ENCODE measurements around the gene TSPYL1. TPM values are rescaled to one million over a fixed set of nuclear protein-coding genes. Genes with fewer than 3 reads are reported as not detected.

TSPYL1 gene
- total and polyA plus RNA-seq, 8 donors, result 2.9 to 77.1 (median 28.2) TPM

GRCh38 chr6:116292553-116292952 lies 12.8 kb upstream of the TSPYL1 start:
- TF ChIP-seq POLR2AphosphoS5 (IDR thresholded peaks at IDR 0.05) (no peak), CTCF (IDR thresholded peaks at IDR 0.05) (no peak), EP300 (IDR thresholded peaks at IDR 0.05) (no peak), POLR2A (IDR thresholded peaks at IDR 0.05) (no peak)
- H3K36me3 ChIP-seq, result no peaks in the 10 kb centered on the region
- 80 to 95% (median 94%) methylated on average over 1 of the region's 1 CpG for WGBS, 5 donors
- no peaks in the 10 kb centered on the region for H3K4me1 ChIP-seq
- H3K27ac ChIP-seq, result no peak overlapping the region
- no peak for DNase-seq
- no peak overlapping the region for H3K4me3 ChIP-seq
- H3K27me3 ChIP-seq, result no peaks in the 10 kb centered on the region
- H3K9me3 ChIP-seq, result no peaks in the 10 kb centered on the region
- intact Hi-C loops (cut with DNase I; ENCODE audit: low total_unique reads), result no loop called here

- intact Hi-C loops (cut with DNase I; ENCODE audit: low total_unique reads), result no loop called here
- Histone ChIP-seq H3K9me3 (no peaks in the 10 kb centered on the region), H3K4me1 (no peaks in the 10 kb centered on the region)
Measured at GRCh38 chr6:116291701-116292396, 12.1 kb upstream of the TSPYL1 start.

GRCh38 chr6:116290799-116291198 lies 11.1 kb upstream of the TSPYL1 start:
- TF ChIP-seq CTCF (IDR thresholded peaks at IDR 0.05), result no peak
- no peak for TF ChIP-seq POLR2AphosphoS5 (IDR thresholded peaks at IDR 0.05)
- TF ChIP-seq EP300 (IDR thresholded peaks at IDR 0.05), result no peak
- TF ChIP-seq POLR2A (IDR thresholded peaks at IDR 0.05), result no peak
- H3K9me3 ChIP-seq, result no peaks in the 10 kb centered on the region
- H3K27ac ChIP-seq, result no peak overlapping the region
- no peaks in the 10 kb centered on the region for H3K27me3 ChIP-seq
- 72 to 92% (median 90%) methylated on average over 2 of the region's 2 CpGs for WGBS, 5 donors
- H3K4me3 ChIP-seq, result no peak overlapping the region
- H3K36me3 ChIP-seq, result no peaks in the 10 kb centered on the region
- H3K4me1 ChIP-seq, result no peaks in the 10 kb centered on the region
- intact Hi-C loops (cut with DNase I; ENCODE audit: low total_unique reads), result no loop called here
- no peak for DNase-seq

More at GRCh38 chr6:116291701-116292396, 12.1 kb upstream of the TSPYL1 start:
- Histone ChIP-seq H3K4me3 (no peak overlapping the region), H3K27me3 (no peaks in the 10 kb centered on the region), H3K36me3 (no peaks in the 10 kb centered on the region), H3K27ac (no peak overlapping the region)
- DNase-seq, result no peak
- TF ChIP-seq CTCF (IDR thresholded peaks at IDR 0.05) (no peak), EP300 (IDR thresholded peaks at IDR 0.05) (no peak), POLR2AphosphoS5 (IDR thresholded peaks at IDR 0.05) (no peak), POLR2A (IDR thresholded peaks at IDR 0.05) (no peak)
- WGBS, 5 donors, result 77 to 86% (median 81%) methylated on average over 4 of the region's 4 CpGs

- no peaks in the 10 kb centered on the region for H3K4me1 ChIP-seq
- H3K4me3 ChIP-seq, result no peak overlapping the region
- 84 to 90% (median 87%) methylated on average over 2 of the region's 2 CpGs for WGBS, 5 donors
- no peak overlapping the region for H3K27ac ChIP-seq
- no peak for TF ChIP-seq CTCF (IDR thresholded peaks at IDR 0.05)
- TF ChIP-seq POLR2A (IDR thresholded peaks at IDR 0.05), result no peak
- no peak for TF ChIP-seq POLR2AphosphoS5 (IDR thresholded peaks at IDR 0.05)
- TF ChIP-seq EP300 (IDR thresholded peaks at IDR 0.05), result no peak
- H3K36me3 ChIP-seq, result no peaks in the 10 kb centered on the region
- H3K27me3 ChIP-seq, result no peaks in the 10 kb centered on the region
- intact Hi-C loops (cut with DNase I; ENCODE audit: low total_unique reads), result no loop called here
- H3K9me3 ChIP-seq, result no peaks in the 10 kb centered on the region
- DNase-seq, result no peak
Measured at GRCh38 chr6:116289876-116290275, 10.1 kb upstream of the TSPYL1 start.
